Prostate gland (tissue), 2 donors: Measurements from ENCODE around the gene TRIM24.
"Not testable (repeated sequence)": the region's sequence is repeated elsewhere in the genome, so short reads cannot be mapped to it uniquely, and the experiment has no call there.

ENCODE experiments used
- CTCF ChIP-seq, 4 experiments: fragments of 200-600 bp in 2 of 4; fragments of 450-650 bp in 2 of 4; sonication (generic) in 2 of 4; IDR thresholded peaks; 1 replicate in 3 of 4; 2 replicates in 1 of 4; pipeline ENCODE4 v1.5.1; 2016 to 2019; ENCODE audit warnings: antibody characterized with exemption in 4 of 4, mild to moderate bottlenecking in 2 of 4, moderate library complexity in 2 of 4
- POLR2AphosphoS5 ChIP-seq: sonication (generic); formaldehyde crosslinking; IDR thresholded peaks from one replicate; pipeline ENCODE4 v1.6.1; 2017; ENCODE audit warnings: antibody characterized with exemption

GRCh38 chr7:138463291-138463618, 3.2 kb downstream of the TRIM24 start:
- TF ChIP-seq CTCF (IDR thresholded peaks at IDR 0.05); POLR2AphosphoS5: not testable (repeated sequence)
